Mesenchymal stem cell (in vitro differentiated cells and primary cell): ENCODE results near the gene GRAP2.

Experiments
- DNase-seq: peaks from one replicate; pipeline ENCODE4 v3.0.0-alpha.2; 2013
- H2AFZ ChIP-seq: one replicate; pipeline ENCODE4 v1.6.1; 2013; ENCODE audit warnings: low read depth, mild to moderate bottlenecking, control low read depth, inconsistent platforms, low read length, moderate library complexity
- H2AK5ac ChIP-seq: 2 replicates; pipeline ENCODE4 v1.6.1; 2013; ENCODE audit warnings: low read length, moderate library complexity, mild to moderate bottlenecking, inconsistent platforms; ENCODE audit not compliant: severe bottlenecking
- H2BK120ac ChIP-seq: one replicate; pipeline ENCODE4 v1.6.1; 2013; ENCODE audit warnings: low read depth, mild to moderate bottlenecking, inconsistent platforms, low read length, moderate library complexity
- H2BK12ac ChIP-seq, 2 experiments: one replicate each; pipeline ENCODE4 v1.6.1; 2013; ENCODE audit warnings: inconsistent platforms in 2 of 2, low read length in 2 of 2, mild to moderate bottlenecking in 2 of 2, moderate library complexity in 2 of 2, control low read depth in 1 of 2
- H2BK15ac ChIP-seq: one replicate; pipeline ENCODE4 v1.6.1; 2013; ENCODE audit warnings: mild to moderate bottlenecking, low read depth, inconsistent platforms; ENCODE audit not compliant: poor library complexity, severe bottlenecking
- H2BK5ac ChIP-seq: 2 replicates; pipeline ENCODE4 v1.6.1; 2013; ENCODE audit warnings: low read depth, mild to moderate bottlenecking, low read length, control low read depth, inconsistent platforms; ENCODE audit not compliant: poor library complexity, severe bottlenecking
- H3K14ac ChIP-seq, 2 experiments: one replicate each; pipeline ENCODE4 v1.6.1; 2013; ENCODE audit warnings: inconsistent platforms in 2 of 2, low read length in 2 of 2, control low read depth in 1 of 2, mild to moderate bottlenecking in 1 of 2, moderate library complexity in 1 of 2
- H3K18ac ChIP-seq, 2 experiments: one replicate each; pipeline ENCODE4 v1.6.1; 2013; ENCODE audit warnings: inconsistent platforms in 2 of 2, low read length in 2 of 2, control low read depth in 1 of 2, low read depth in 1 of 2, mild to moderate bottlenecking in 1 of 2
- H3K23ac ChIP-seq, 2 experiments: one replicate each; pipeline ENCODE4 v1.6.1; 2013; ENCODE audit warnings: inconsistent platforms in 2 of 2, low read length in 2 of 2, mild to moderate bottlenecking in 2 of 2, moderate library complexity in 2 of 2, control low read depth in 1 of 2
- H3K27ac ChIP-seq: 2 replicates; pipeline ENCODE4 v1.5.1; 2013; ENCODE audit warnings: mild to moderate bottlenecking, moderate library complexity, low read length, control low read depth, inconsistent platforms; ENCODE audit not compliant: poor library complexity, severe bottlenecking
- H3K27me3 ChIP-seq, 2 experiments: 2 replicates each; pipeline versions ENCODE4 v1.6.1 to v1.7.0; 2013; ENCODE audit warnings: low read length in 2 of 2, mild to moderate bottlenecking in 2 of 2, moderate library complexity in 2 of 2, control low read depth in 1 of 2, inconsistent platforms in 1 of 2; ENCODE audit not compliant: control insufficient read depth in 1 of 2, insufficient read depth in 1 of 2
- H3K36me3 ChIP-seq, 2 experiments: 2 replicates each; pipeline versions ENCODE4 v1.6.1 to v1.7.0; 2013; ENCODE audit warnings: low read length in 2 of 2, control low read depth in 1 of 2, inconsistent platforms in 1 of 2, low read depth in 1 of 2, mild to moderate bottlenecking in 1 of 2; ENCODE audit not compliant: insufficient read depth in 2 of 2, control insufficient read depth in 1 of 2
- H3K4ac ChIP-seq, 2 experiments: one replicate each; pipeline ENCODE4 v1.6.1; 2013; ENCODE audit warnings: inconsistent platforms in 2 of 2, low read length in 2 of 2, mild to moderate bottlenecking in 2 of 2, moderate library complexity in 2 of 2, control low read depth in 1 of 2, low read depth in 1 of 2
- H3K4me1 ChIP-seq: 2 replicates; pipeline ENCODE4 v1.6.1; 2013; ENCODE audit warnings: low read depth, low read length, control low read depth; ENCODE audit not compliant: control insufficient read depth, insufficient read depth
- H3K4me2 ChIP-seq: 2 replicates; pipeline ENCODE4 v1.6.1; 2013; ENCODE audit warnings: low read length, mild to moderate bottlenecking, inconsistent platforms; ENCODE audit not compliant: poor library complexity, severe bottlenecking
- H3K4me3 ChIP-seq, 2 experiments: 2 replicates each; pipeline versions ENCODE4 v1.5.1 to v1.7.0; 2013; ENCODE audit warnings: low read length in 2 of 2, mild to moderate bottlenecking in 2 of 2, control low read depth in 1 of 2, low read depth in 1 of 2; ENCODE audit not compliant: insufficient read depth in 1 of 2
- H3K79me1 ChIP-seq: replicated peaks from 2 replicates; pipeline ENCODE4 v1.6.1; 2013; ENCODE audit warnings: mild to moderate bottlenecking, control low read depth, low read length, inconsistent platforms; ENCODE audit not compliant: poor library complexity, severe bottlenecking
- H3K9ac ChIP-seq: 2 replicates; pipeline ENCODE4 v1.7.0; 2013; ENCODE audit warnings: mild to moderate bottlenecking, low read length, moderate library complexity
- H3K9me3 ChIP-seq: 2 replicates; pipeline ENCODE4 v1.7.0; 2013; ENCODE audit warnings: mild to moderate bottlenecking, low read length; ENCODE audit not compliant: control insufficient read depth
- H4K8ac ChIP-seq: one replicate; pipeline ENCODE4 v1.6.1; 2013; ENCODE audit warnings: inconsistent platforms, mild to moderate bottlenecking, low read length, moderate library complexity
- H4K91ac ChIP-seq: one replicate; pipeline ENCODE4 v1.6.1; 2013; ENCODE audit warnings: mild to moderate bottlenecking, low read length, inconsistent platforms
- WGBS: methylation state at CpG from one replicate; pipeline ENCODE4 v1.1.7; 2013; ENCODE audit warnings: mixed read lengths; 5-methylcytosine and 5-hydroxymethylcytosine counted together

GRAP2 gene

GRCh38 chr22:39936523-39937145 is 35.8 kb downstream of the GRAP2 start:
- 84% methylated on average over 5 of the region's 6 CpGs for WGBS

GRCh38 chr22:39937906-39938305 is 37.0 kb downstream of the GRAP2 start:
- no peak overlapping the region for H2AK5ac ChIP-seq
- H3K14ac ChIP-seq: no peak overlapping the region
- H2BK120ac ChIP-seq: no peak overlapping the region
- no peak overlapping the region for H3K4me3 ChIP-seq
- no peak overlapping the region for H3K4ac ChIP-seq
- no peak overlapping the region for H2AFZ ChIP-seq
- H3K27ac ChIP-seq: no peak overlapping the region
- no peak overlapping the region for H3K23ac ChIP-seq
- H3K9ac ChIP-seq: no peak overlapping the region
- no peak overlapping the region for H3K4me2 ChIP-seq
- H3K4me1 ChIP-seq: no peaks in the 10 kb centered on the region
- H3K27me3 ChIP-seq: peaks cover 47 to 70% of the 10 kb centered on the region in 2 experiments
- no peaks in the 10 kb centered on the region for H3K79me1 ChIP-seq
- no peaks in the 10 kb centered on the region for H3K36me3 ChIP-seq
- WGBS: 94% methylated on average over 3 of the region's 3 CpGs
- no peak overlapping the region for H2BK5ac ChIP-seq
- H3K18ac ChIP-seq: no peak overlapping the region
- H4K8ac ChIP-seq: no peak overlapping the region
- H2BK12ac ChIP-seq: no peak overlapping the region
- no peak overlapping the region for H2BK15ac ChIP-seq
- no peaks in the 10 kb centered on the region for H3K9me3 ChIP-seq
- no peak overlapping the region for H4K91ac ChIP-seq
- DNase-seq: no peak

More at GRCh38 chr22:39936523-39937145, 35.8 kb downstream of the GRAP2 start:
- no peak overlapping the region for H3K14ac ChIP-seq
- no peak overlapping the region for H3K4ac ChIP-seq
- H2BK15ac ChIP-seq: no peak overlapping the region
- H3K18ac ChIP-seq: no peak overlapping the region
- no peaks in the 10 kb centered on the region for H3K36me3 ChIP-seq
- H4K8ac ChIP-seq: no peak overlapping the region
- H2AFZ ChIP-seq: no peak overlapping the region
- no peak overlapping the region for H3K27ac ChIP-seq
- H2BK120ac ChIP-seq: no peak overlapping the region
- no peaks in the 10 kb centered on the region for H3K79me1 ChIP-seq
- H2AK5ac ChIP-seq: no peak overlapping the region
- DNase-seq: no peak
- H3K23ac ChIP-seq: no peak overlapping the region
- no peak overlapping the region for H3K9ac ChIP-seq
- no peak overlapping the region for H2BK12ac ChIP-seq
- no peak overlapping the region for H2BK5ac ChIP-seq
- H4K91ac ChIP-seq: no peak overlapping the region
- H3K4me1 ChIP-seq: no peaks in the 10 kb centered on the region
- no peaks in the 10 kb centered on the region for H3K9me3 ChIP-seq
- H3K4me3 ChIP-seq: no peak overlapping the region
- H3K4me2 ChIP-seq: no peak overlapping the region
- H3K27me3 ChIP-seq: peaks cover 49 to 63% of the 10 kb centered on the region in 2 experiments

- Histone ChIP-seq H4K8ac (no peak overlapping the region), H3K79me1 (no peaks in the 10 kb centered on the region), H3K4me2 (no peak overlapping the region), H3K9me3 (no peaks in the 10 kb centered on the region), H2BK120ac (no peak overlapping the region), H3K23ac (no peak overlapping the region), H2AFZ (no peak overlapping the region), H2BK12ac (no peak overlapping the region), H3K27ac (no peak overlapping the region), H3K9ac (no peak overlapping the region), H3K18ac (no peak overlapping the region), H3K27me3 (peaks cover 41 to 66% of the 10 kb centered on the region in 2 experiments), H3K36me3 (no peaks in the 10 kb centered on the region), H2AK5ac (no peak overlapping the region), H3K4me3 (no peak overlapping the region), H2BK5ac (no peak overlapping the region), H4K91ac (no peak overlapping the region), H2BK15ac (no peak overlapping the region), H3K14ac (no peak overlapping the region), H3K4ac (no peak overlapping the region), H3K4me1 (no peaks in the 10 kb centered on the region)
- no peak for DNase-seq
- 92% methylated on average over 14 of the region's 14 CpGs for WGBS
Measured at GRCh38 chr22:39938509-39939111, 37.7 kb downstream of the GRAP2 start.

GRCh38 chr22:39939830-39940229 is 38.9 kb downstream of the GRAP2 start:
- Histone ChIP-seq H2BK15ac (no peak overlapping the region), H3K79me1 (no peaks in the 10 kb centered on the region), H3K18ac (no peak overlapping the region), H2AK5ac (no peak overlapping the region), H2BK120ac (no peak overlapping the region), H3K4me2 (no peak overlapping the region), H3K27ac (no peak overlapping the region), H3K23ac (no peak overlapping the region), H3K27me3 (peaks cover 32 to 56% of the 10 kb centered on the region in 2 experiments), H2BK5ac (no peak overlapping the region), H4K8ac (no peak overlapping the region), H2AFZ (no peak overlapping the region), H2BK12ac (no peak overlapping the region), H3K9ac (no peak overlapping the region), H3K9me3 (no peaks in the 10 kb centered on the region), H4K91ac (no peak overlapping the region), H3K4ac (no peak overlapping the region), H3K36me3 (no peaks in the 10 kb centered on the region), H3K14ac (no peak overlapping the region), H3K4me3 (no peak overlapping the region), H3K4me1 (no peaks in the 10 kb centered on the region)
- 100% methylated on average over 1 of the region's 3 CpGs for WGBS
- DNase-seq: no peak
